ENCODE results near the gene CDCA4. TPM values are rescaled to one million over a fixed set of nuclear protein-coding genes. Genes with fewer than 3 reads are reported as not detected.
A peak's percentile ranks its signal among the peaks of the same experiment; 100 is the strongest.

The CDCA4 gene
- total RNA-seq, 1 experiment from 2014 or later = 41.4 TPM

DNA sequence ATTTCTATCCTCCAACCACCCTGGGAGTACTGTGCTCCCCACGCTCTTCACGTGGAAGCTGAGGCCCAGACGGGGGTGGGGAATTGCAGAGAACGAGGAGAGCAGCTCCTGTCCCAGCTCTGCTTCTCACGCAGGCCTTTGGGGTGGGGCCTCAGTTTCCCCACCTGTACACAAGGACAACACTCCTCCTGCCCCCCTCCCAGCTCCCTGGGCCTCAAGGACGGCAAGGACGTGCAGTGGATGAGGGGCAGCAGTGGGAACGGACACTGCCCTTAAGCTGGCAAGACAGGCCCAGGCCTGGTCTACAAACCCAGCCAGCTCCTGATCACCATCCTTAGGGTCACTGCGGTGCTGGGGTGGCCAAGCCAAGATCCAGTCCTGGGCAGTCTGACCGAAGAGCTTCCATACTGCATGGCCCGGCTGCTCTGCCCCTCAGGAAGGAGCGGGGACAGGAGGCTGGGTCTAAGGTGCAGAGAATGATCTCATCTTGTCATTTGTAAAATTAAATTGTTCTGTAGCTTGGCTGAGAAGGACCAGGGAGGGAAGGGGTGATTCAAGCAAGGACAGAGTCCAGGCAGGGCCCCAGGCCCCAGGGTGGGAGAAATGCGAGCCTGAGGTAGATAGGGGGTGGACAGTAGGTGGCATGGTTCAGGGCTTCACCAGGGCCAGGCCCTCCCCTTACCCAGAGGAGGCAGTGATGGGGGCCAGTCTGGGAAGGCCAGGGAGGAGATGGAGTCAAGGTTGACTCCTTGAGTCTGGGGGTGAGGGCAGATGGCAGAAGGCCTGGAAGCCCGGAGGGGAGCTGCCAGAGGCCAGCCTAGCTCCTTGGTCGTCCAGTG is 36.6 kb downstream of the CDCA4 start:
- ChIA-PET POLR2A (interaction anchor here (1.1 kb wide), 1 partner anchor 37 kb away, joined by 4 read pairs; the partner anchor contains the start of gene CDCA4), CTCF (no interaction called here)
- Mint-ChIP-seq H3K27ac (ENCODE audit: unreplicated experiment) (peak overlapping the region; percentile 53), H3K36me3 (ENCODE audit: insufficient read depth, unreplicated experiment) (no peaks in the 10 kb centered on the region), H3K9me3 (ENCODE audit: unreplicated experiment) (no peaks in the 10 kb centered on the region), H3K27me3 (ENCODE audit: insufficient read depth, unreplicated experiment) (no peaks in the 10 kb centered on the region), H3K4me3 (ENCODE audit: unreplicated experiment) (peak overlapping the region; percentile 66), H3K4me1 (ENCODE audit: low read depth, unreplicated experiment) (no peaks in the 10 kb centered on the region)
- no TSS peak for BruUV-seq (replicated peaks)
- TF ChIP-seq, protein P1, sequence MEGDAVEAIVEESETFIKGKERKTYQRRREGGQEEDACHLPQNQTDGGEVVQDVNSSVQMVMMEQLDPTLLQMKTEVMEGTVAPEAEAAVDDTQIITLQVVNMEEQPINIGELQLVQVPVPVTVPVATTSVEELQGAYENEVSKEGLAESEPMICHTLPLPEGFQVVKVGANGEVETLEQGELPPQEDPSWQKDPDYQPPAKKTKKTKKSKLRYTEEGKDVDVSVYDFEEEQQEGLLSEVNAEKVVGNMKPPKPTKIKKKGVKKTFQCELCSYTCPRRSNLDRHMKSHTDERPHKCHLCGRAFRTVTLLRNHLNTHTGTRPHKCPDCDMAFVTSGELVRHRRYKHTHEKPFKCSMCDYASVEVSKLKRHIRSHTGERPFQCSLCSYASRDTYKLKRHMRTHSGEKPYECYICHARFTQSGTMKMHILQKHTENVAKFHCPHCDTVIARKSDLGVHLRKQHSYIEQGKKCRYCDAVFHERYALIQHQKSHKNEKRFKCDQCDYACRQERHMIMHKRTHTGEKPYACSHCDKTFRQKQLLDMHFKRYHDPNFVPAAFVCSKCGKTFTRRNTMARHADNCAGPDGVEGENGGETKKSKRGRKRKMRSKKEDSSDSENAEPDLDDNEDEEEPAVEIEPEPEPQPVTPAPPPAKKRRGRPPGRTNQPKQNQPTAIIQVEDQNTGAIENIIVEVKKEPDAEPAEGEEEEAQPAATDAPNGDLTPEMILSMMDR (IDR thresholded peaks at IDR 0.05; ENCODE audit: insufficient read depth in 1 of 2, low read depth in 1 of 2, low read length in 1 of 2, severe bottlenecking in 1 of 2, unreplicated experiment in 1 of 2) = no peak
- Histone ChIP-seq H3K27me3 (replicated peaks; ENCODE audit: control insufficient read depth, insufficient read depth, low read length) (no peaks in the 10 kb centered on the region), H3K4me3 (ENCODE audit: low read depth, low read length) (no peak overlapping the region), H3K9me3 (no peaks in the 10 kb centered on the region), H3K4me1 (0 out of 2 replicates have a peak, but pooled peaks cover 3% of the 10 kb centered on the region), H3K36me3 (ENCODE audit: control insufficient read depth, insufficient read depth, low read length) (no peaks in the 10 kb centered on the region)
- intact Hi-C loops (cut with micrococcal nuclease; ENCODE audit: unreplicated experiment) = no loop called here
- no peak for DNase-seq

DNA sequence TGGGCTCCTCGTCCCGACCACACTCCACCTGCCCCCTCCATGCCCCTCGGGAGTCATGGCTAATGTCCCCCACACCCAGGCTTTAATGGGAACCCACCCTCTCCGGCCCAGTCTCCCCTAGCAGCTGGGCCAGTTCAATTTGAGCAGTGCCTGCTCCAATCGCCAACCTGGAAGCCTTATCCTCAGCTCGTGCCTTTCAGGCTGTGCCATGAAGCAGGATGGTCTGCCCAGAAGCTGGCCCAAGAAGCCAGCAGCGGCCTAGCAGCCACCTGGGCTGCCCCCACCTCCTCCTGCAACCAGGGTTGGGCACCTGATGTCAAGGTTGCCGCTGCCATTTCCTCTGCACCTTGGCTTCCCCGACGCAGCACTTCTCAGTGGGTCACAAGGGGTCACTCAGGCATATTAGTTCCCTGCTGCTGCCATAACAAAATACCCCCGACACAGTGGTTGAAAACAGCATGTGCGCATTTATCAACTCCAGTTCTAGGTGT is 37.6 kb downstream of the CDCA4 start:
- Mint-ChIP-seq H3K27me3 (ENCODE audit: insufficient read depth, unreplicated experiment) (peaks cover 2% of the 10 kb centered on the region), H3K4me1 (ENCODE audit: low read depth, unreplicated experiment) (no peaks in the 10 kb centered on the region), H3K9me3 (ENCODE audit: unreplicated experiment) (no peaks in the 10 kb centered on the region), H3K27ac (ENCODE audit: unreplicated experiment) (no peak overlapping the region), H3K36me3 (ENCODE audit: insufficient read depth, unreplicated experiment) (no peaks in the 10 kb centered on the region), H3K4me3 (ENCODE audit: unreplicated experiment) (no peak overlapping the region)
- Histone ChIP-seq H3K4me3 (ENCODE audit: low read depth, low read length) (no peak overlapping the region), H3K27me3 (replicated peaks; ENCODE audit: control insufficient read depth, insufficient read depth, low read length) (no peaks in the 10 kb centered on the region), H3K9me3 (no peaks in the 10 kb centered on the region), H3K4me1 (peaks cover 7% of the 10 kb centered on the region; the same call in 1 of the 2 replicates), H3K36me3 (ENCODE audit: control insufficient read depth, insufficient read depth, low read length) (no peaks in the 10 kb centered on the region)
- CTCF ChIA-PET = no interaction called here
- intact Hi-C loops (cut with micrococcal nuclease; ENCODE audit: unreplicated experiment) = no loop called here
- BruUV-seq (replicated peaks) = no TSS peak
- POLR2A ChIA-PET = interaction anchor here (1.1 kb wide), 1 partner anchor 38 kb away, joined by 4 read pairs; the partner anchor contains the start of gene CDCA4
- TF ChIP-seq, protein P1 (IDR thresholded peaks at IDR 0.05; ENCODE audit: insufficient read depth in 1 of 2, low read depth in 1 of 2, low read length in 1 of 2, severe bottlenecking in 1 of 2, unreplicated experiment in 1 of 2) = no peak
- no peak for DNase-seq

DNA sequence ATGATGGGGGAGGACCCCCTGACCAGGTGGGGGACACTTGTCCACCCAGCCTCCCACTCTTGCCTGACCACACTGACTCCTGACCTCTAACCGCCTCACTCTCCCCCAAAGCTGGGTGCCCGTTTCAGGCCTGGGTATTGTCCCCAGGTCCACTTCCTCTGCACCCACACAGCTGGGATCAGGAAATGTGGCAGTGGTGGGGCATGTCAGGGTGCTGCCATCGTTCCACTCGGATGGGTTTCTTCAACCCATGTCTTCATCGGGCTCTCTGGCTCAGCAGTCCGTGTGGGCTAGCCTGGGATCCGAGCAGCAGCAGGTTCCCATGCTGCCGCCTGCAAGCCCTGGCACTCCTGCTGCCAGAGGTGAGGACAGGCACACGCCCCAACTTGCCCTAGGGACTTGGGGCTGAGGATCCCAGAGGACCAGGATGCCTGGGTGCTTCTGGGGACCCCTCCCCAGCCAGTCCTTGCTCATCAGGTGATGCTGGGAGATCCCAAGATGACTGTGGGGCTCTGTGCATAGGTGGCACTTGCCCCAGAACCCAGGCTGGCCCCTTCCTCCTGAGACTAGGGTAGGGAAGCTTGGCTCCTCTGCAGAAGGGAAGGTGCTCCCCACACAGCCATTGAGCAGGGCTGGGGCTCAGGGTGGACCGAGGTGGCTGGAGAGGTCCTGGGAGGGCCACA is 38.2 kb downstream of the CDCA4 start:
- DNase-seq = no peak
- ChIA-PET POLR2A (no interaction called here), CTCF (no interaction called here)
- Histone ChIP-seq H3K36me3 (ENCODE audit: control insufficient read depth, insufficient read depth, low read length) (no peaks in the 10 kb centered on the region), H3K9me3 (no peaks in the 10 kb centered on the region), H3K27me3 (replicated peaks; ENCODE audit: control insufficient read depth, insufficient read depth, low read length) (no peaks in the 10 kb centered on the region), H3K4me1 (peaks cover 7% of the 10 kb centered on the region; the same call in 1 of the 2 replicates), H3K4me3 (ENCODE audit: low read depth, low read length) (no peak overlapping the region)
- H3K4me3 Mint-ChIP-seq (ENCODE audit: unreplicated experiment) = no peak overlapping the region
- no peak overlapping the region for H3K27ac Mint-ChIP-seq (ENCODE audit: unreplicated experiment)
- TF ChIP-seq, protein P1 (IDR thresholded peaks at IDR 0.05; ENCODE audit: insufficient read depth in 1 of 2, low read depth in 1 of 2, low read length in 1 of 2, severe bottlenecking in 1 of 2, unreplicated experiment in 1 of 2) = no peak
- no peaks in the 10 kb centered on the region for H3K4me1 Mint-ChIP-seq (ENCODE audit: low read depth, unreplicated experiment)
- H3K36me3 Mint-ChIP-seq (ENCODE audit: insufficient read depth, unreplicated experiment) = no peaks in the 10 kb centered on the region
- intact Hi-C loops (cut with micrococcal nuclease; ENCODE audit: unreplicated experiment) = no loop called here
- BruUV-seq (replicated peaks) = no TSS peak
- peaks cover 2% of the 10 kb centered on the region for H3K27me3 Mint-ChIP-seq (ENCODE audit: insufficient read depth, unreplicated experiment)
- H3K9me3 Mint-ChIP-seq (ENCODE audit: unreplicated experiment) = no peaks in the 10 kb centered on the region
